SU-DHL-6 (cell line): ENCODE measurements around the gene EPHB1.

Experiments
- EZH2phosphoT487 ChIP-seq: fragments of 200-600 bp; sonication (generic), shearing (Covaris generic); conservative IDR thresholded peaks from 2 replicates; pipeline ENCODE4 v1.6.1; 2018; ENCODE audit warnings: mild to moderate bottlenecking, antibody characterized with exemption, low read length, moderate library complexity, mixed read lengths
- TF ChIP-seq, protein P1 (sequence below): fragments of 200-600 bp; sonication (generic); IDR thresholded peaks from one replicate; pipeline ENCODE4 v1.5.1; 2017; ENCODE audit warnings: antibody characterized with exemption, mild to moderate bottlenecking, low read length, moderate library complexity; ENCODE audit not compliant: insufficient read depth, poor library complexity, severe bottlenecking

DNA sequence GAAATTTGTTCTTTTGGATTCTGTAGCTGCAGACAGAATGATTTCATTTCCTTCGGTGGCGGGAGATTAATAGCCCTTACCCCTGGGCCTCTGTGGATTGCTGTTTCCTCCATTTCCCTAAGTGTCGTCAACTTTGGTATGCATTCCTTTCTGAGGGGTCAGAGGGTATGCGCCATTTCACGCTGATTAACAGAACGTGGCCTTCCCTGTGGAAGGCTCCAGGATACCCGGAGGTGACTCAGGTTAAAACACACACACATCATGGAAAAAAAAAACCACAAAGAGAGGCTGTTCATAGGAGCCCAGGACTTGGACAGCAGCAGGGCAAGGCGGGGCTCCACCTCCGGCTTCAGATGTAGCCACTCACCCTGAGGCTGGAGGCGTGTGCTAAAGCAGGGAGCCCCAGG is 51.9 kb downstream of the EPHB1 start:
- TF ChIP-seq, protein P1, sequence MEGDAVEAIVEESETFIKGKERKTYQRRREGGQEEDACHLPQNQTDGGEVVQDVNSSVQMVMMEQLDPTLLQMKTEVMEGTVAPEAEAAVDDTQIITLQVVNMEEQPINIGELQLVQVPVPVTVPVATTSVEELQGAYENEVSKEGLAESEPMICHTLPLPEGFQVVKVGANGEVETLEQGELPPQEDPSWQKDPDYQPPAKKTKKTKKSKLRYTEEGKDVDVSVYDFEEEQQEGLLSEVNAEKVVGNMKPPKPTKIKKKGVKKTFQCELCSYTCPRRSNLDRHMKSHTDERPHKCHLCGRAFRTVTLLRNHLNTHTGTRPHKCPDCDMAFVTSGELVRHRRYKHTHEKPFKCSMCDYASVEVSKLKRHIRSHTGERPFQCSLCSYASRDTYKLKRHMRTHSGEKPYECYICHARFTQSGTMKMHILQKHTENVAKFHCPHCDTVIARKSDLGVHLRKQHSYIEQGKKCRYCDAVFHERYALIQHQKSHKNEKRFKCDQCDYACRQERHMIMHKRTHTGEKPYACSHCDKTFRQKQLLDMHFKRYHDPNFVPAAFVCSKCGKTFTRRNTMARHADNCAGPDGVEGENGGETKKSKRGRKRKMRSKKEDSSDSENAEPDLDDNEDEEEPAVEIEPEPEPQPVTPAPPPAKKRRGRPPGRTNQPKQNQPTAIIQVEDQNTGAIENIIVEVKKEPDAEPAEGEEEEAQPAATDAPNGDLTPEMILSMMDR, result no peak
- no peak for TF ChIP-seq EZH2phosphoT487
